NT2/D1 (cell line): ENCODE measurements around the gene BACE2.

Experiments
- SUZ12 ChIP-seq: IDR thresholded peaks from 2 replicates; pipeline ENCODE4 v1.6.1; 2011; ENCODE audit not compliant: insufficient read length, insufficient read depth; ENCODE audit errors: extremely low read depth
- YY1 ChIP-seq: IDR thresholded peaks from 2 replicates; pipeline ENCODE4 v1.6.1; 2011; ENCODE audit not compliant: insufficient read length, insufficient read depth
- ZNF274 ChIP-seq: IDR thresholded peaks from 2 replicates; pipeline ENCODE4 v1.6.1; 2011; ENCODE audit warnings: mild to moderate bottlenecking, low read depth, low read length

- TF ChIP-seq SUZ12 (no peak), YY1 (no peak), ZNF274 (no peak)
These were observed 27.4 kb downstream of the BACE2 start for GRCh38 chr21:41195311-41195710.
